Stimulated activated CD8-positive, alpha-beta memory T cell treated with anti-CD3 and anti-CD28 coated beads, Interleukin-4, amount 100 ng/mL, for 24 hours (primary cell): ENCODE data around the gene MUC4.
"Not testable (repeated sequence)": the region's sequence is repeated elsewhere in the genome, so short reads cannot be mapped to it uniquely, and the experiment has no call there.

Experiments used
- DNase-seq: peaks from one replicate; pipeline ENCODE4 v3.0.0-alpha.2; 2020; ENCODE audit warnings: low read depth

Gene MUC4

DNA sequence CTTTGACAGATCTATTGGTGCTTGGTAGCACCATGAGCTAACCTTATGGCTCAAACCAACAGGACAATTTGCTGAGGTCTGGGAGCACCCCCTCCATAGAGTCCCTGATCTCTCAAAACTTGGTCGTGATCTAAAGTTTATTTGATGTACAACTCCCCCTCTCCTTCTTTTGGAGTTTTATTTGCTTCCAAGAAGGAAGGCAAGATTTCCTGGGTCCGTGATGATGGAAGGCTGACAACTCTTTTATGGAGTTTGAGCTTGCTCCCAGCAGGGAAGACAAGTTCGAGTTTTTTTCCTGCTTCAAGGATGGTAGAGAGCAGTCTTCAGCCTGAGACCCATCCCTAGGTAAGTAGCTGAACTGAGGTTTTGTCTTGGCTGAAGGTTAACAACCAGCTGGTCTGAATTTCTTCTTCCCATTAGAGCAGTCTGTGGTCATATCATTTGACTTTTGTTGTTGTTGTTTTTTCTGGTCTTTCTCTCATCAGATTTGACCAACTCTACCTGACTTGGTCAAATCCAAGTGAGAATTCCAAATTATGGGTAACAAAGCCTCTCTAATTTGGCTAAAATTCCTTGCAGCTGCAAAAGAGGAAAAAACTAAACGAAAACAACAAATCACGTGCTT is 93.8 kb downstream of the MUC4 start:
- DNase-seq = no peak

- DNase-seq = no peak
These were observed 94.3 kb downstream of the MUC4 start for GRCh38 chr3:195717416-195717815.

DNA sequence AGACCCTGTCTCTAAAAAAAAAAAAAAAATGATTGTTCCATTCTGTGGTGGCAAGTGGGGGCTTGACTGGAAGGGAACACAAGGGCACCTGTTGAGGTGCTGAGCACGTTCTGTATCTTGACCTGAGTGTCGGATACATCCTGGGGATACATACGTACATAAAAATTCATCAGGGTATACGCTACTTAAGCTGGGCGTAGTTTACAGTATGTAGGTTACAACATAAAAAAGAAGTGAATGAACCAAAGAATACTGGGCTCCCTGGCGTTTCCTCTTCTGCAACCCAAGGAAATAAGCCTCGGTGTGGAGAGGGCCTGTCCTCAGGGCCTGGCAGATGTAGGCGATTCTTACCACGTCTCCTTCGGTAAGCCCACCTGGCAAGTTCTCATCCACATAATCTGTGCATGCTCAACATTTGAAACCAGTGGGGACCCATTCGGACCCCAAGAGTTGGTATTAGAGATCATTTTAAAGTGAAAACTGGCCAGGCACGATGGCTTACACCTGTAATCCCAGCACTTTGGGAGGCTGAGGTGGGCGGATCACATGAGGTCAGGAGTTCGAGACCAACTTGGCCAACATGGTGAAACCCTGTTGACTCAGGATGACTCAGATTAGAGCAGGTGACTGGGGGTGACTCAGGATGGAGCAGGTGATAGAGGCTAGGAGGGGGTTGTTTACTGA is 96.0 kb downstream of the MUC4 start:
- no peak for DNase-seq

GRCh38 chr3:195715134-195715533 is 96.6 kb downstream of the MUC4 start:
- DNase-seq = no peak

GRCh38 chr3:195714380-195715011 is 97.2 kb downstream of the MUC4 start:
- no peak for DNase-seq

GRCh38 chr3:195713150-195713549 is 98.6 kb downstream of the MUC4 start:
- DNase-seq = not testable (repeated sequence)

- not testable (repeated sequence) for DNase-seq
These were observed 99.2 kb downstream of the MUC4 start for GRCh38 chr3:195712535-195712910.

DNA sequence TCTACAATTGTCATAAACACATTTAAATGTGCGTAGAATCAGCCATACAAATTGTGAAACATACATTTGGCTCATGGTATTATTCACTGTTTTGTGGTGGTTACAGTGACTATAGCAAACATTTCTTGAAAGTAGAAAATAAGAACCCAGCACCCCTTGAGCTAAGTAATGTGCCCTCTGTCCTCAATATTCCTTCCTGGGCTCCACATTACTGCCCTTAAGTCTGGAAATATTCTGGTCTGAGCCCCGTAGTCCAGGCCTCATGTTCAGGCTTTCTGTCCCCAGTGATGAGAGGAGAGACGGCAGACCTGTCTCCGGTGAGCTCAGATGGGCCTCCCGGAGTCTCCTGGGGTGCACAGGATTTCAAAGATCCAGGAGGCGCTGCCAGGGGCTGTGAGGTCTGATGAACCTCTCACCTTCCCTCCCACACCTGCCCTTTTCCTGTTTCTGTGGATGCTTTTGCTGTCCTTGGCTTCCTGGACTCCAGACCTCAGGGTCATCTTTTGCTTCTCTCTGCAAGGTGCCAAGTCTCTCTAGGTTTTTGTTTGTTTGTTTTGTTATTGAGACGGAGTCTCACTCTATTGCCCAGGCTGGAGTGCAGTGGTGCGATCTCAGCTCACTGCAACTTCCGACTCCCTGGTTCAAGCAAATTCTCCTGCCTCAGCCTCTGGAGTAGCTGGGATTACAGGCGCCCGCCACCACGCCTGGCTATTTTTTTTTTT is 99.8 kb downstream of the MUC4 start:
- no peak for DNase-seq

DNA sequence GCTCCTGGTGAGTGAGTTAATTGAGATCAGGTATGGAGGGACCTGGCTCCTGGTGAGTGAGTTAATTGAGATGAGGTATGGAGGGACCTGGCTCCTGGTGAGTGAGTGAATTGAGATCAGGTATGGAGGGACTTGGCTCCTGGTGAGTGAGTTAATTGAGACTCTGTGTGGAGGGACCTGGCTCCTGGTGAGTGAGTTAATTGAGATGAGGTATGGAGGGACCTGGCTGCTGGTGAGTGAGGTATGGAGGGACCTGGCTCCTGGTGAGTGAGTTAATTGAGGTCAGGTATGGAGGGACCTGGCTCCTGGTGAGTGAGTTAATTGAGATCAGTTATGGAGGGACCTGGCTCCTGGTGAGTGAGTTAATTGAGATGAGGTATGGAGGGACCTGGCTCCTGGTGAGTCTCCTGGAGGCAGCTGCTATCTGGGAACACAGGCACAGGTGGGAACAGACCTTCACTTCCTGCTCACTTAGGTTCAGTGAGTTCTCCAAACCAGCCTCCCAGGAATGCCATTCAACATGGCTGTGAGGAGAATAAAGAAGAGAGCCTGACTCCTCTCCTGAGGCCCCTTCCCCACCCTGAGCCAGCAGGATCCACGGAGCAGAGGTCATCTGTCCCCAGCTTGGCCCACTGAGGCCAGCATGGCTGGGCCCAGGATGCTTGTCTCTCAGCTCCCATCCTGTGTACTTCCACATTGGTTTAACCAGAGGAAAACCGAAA is 100.5 kb downstream of the MUC4 start:
- DNase-seq = not testable (repeated sequence)

- not testable (repeated sequence) for DNase-seq
These were observed 101.4 kb downstream of the MUC4 start for GRCh38 chr3:195710126-195710905.

GRCh38 chr3:195709676-195710085 is 102.0 kb downstream of the MUC4 start:
- no peak for DNase-seq

DNA sequence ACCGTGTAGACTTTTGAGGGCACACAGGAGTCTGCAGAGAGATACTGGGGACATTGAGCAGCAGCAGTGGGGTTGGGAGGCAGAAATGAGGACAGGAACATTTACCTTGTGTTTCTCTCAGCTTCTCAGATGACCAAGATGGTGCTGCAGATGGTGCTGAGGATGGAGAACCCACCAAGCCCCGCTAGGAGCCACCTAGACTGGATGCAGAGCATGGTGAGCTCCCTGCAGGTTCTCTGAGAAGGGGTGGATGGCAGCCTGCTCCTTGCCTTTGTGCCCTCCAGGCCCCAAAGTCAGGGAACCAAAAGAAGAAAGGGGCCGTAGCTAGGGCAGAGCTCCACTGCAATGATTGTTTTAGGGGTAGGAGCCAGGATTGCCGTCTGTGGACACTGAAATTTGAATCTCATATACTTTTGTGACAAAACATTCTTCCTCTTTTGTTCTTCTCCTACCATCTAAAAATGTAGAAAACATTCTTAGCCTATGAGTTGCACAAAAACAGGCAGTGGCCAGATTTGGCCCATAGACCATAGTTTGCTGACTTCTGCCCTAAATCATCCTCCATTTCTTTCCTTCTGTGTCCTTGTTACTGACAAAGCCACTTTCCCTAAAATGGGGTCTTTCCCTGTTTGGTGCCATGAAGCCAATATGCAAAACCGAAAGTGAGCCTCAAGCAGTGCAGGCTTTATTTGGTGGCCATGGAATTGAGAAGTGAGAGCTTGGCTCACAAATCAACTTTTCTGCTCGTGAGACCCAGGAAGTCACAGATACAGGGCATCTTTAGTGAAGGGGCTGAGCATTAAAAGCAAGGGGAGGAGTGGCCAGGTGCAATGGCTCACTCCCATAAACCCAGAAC is 102.9 kb downstream of the MUC4 start:
- DNase-seq = no peak

GRCh38 chr3:195708061-195708460 is 103.7 kb downstream of the MUC4 start:
- no peak for DNase-seq

DNA sequence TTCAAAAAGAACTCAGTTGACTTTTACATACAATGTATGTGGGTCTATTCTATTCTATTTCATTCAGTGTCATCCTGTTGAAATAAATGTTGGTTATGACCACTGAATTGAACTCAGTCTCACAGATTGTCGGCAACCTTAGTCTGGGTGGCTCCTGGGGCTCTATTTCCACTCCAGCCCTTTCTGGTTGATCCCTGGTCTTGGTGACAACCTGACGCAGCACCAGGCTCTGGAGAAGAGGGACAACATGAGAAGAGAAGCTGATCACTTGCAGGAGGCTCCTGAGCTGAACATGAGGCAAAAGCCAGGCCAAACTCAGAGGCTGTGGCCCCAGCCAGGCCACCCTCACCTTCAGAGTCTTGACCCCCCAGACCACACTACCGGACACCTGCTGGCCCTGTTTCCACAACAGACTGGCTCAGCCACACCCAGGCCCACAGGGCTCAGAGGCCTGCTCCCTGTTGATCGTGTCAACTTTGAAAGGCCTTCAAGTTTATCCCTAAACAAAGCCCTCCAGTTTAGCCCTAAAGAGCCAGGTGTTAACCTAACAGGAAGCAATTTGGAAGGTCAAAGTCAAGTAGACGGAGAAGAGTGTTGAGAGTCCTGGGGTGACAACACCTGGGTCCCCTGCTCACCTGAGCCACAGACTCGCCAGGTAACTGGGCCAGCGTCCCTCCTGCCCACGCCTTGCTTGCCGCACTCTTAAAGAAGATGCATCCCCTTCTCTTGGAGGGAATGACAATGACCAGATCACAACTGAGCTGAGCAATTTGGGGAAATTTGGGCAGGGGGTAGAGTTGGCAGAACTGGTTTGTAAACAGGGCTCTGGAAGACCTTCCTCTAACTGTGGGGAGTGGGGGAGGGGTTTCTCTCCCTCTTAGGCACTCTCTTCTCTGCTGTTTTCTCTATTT is 106.4 kb downstream of the MUC4 start:
- no peak for DNase-seq

- no peak for DNase-seq
These were observed 107.2 kb downstream of the MUC4 start for GRCh38 chr3:195704433-195704999.

GRCh38 chr3:195703776-195704175 is 108.0 kb downstream of the MUC4 start:
- no peak for DNase-seq

DNA sequence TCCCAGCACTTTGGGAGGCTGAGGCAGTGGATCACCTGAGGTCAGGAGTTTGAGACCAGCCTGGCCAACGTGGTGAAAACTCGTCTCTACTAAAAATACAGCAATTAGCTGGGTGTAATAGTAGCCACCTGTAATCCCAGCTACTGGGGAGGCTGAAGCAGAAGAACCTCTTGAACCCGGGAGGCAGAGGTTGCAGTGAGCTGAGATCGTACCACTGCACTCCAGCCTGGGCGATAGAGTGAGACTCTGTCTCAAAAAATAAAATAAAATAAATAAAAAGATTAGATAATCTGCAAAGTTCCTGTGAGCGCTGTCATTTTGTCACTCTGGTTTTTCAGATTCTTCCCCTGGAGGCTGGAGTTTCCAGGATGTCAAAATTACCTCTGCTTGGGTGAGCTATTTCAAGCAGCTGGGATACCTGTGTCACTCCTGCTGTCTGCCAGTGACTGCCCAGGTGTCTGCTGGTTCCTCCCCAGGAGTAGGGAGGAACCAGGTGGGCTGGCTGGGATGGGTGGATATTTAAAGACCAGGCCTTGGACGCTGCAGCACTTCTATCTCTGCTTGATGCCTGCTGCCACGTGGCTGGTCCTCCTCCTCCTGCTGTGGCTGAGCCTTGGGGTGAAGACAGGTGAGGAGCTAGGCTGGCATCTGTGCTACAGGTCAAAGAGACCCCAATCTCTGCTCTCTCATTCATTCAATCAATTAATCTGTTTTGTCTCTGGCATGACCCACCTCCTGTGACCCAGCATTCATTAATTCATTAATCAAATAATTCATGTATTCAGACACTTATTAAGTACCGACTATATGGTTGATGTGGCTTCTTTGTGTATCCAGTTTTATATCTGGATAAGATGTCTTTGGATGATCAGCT is 110.5 kb downstream of the MUC4 start:
- no peak for DNase-seq

GRCh38 chr3:195700319-195700718 is 111.4 kb downstream of the MUC4 start:
- no peak for DNase-seq
